ENCODE results near the gene ACSL6. TPM values are rescaled to one million over a fixed set of nuclear protein-coding genes. Genes with fewer than 3 reads are reported as not detected.

ACSL6 gene
- total and polyA plus RNA-seq, 8 donors = 0.45 to 1.3 (median 0.96) TPM

- intact Hi-C loops (cut with DNase I) = no loop called here
- Histone ChIP-seq H3K36me3 (no peaks in the 10 kb centered on the region), H3K9me3 (no peaks in the 10 kb centered on the region), H3K27ac (no peak overlapping the region), H3K4me3 (no peak overlapping the region), H3K4me1 (no peaks in the 10 kb centered on the region), H3K27me3 (peaks cover 0 to 14% of the 10 kb centered on the region in 2 donors)
- ATAC-seq (peak; percentile 70), DNase-seq (peak in 1 of 4 donors; percentile 46)
- no peak for TF ChIP-seq CTCF (IDR thresholded peaks at IDR 0.05)
These were observed 32.7 kb upstream of the ACSL6 start for GRCh38 chr5:132044207-132044606.

- ATAC-seq (no peak), DNase-seq (no peak)
- intact Hi-C loops (cut with DNase I) = no loop called here
- no peaks in the 10 kb centered on the region for H3K27me3 ChIP-seq
- no peaks in the 10 kb centered on the region for H3K36me3 ChIP-seq
- no peak overlapping the region for H3K27ac ChIP-seq
- TF ChIP-seq CTCF (IDR thresholded peaks at IDR 0.05) = no peak
- H3K4me3 ChIP-seq = no peak overlapping the region
- no peaks in the 10 kb centered on the region for H3K4me1 ChIP-seq
- peaks cover 0 to 11% of the 10 kb centered on the region in 2 donors for H3K9me3 ChIP-seq
These were observed 25.9 kb upstream of the ACSL6 start for GRCh38 chr5:132037353-132037752.

- Histone ChIP-seq H3K27ac (no peak overlapping the region), H3K9me3 (peaks cover 0 to 11% of the 10 kb centered on the region in 2 donors), H3K27me3 (no peaks in the 10 kb centered on the region), H3K4me3 (no peak overlapping the region), H3K36me3 (no peaks in the 10 kb centered on the region), H3K4me1 (no peaks in the 10 kb centered on the region)
- TF ChIP-seq CTCF (IDR thresholded peaks at IDR 0.05) = no peak
- DNase-seq = no peak
- no peak for ATAC-seq
- intact Hi-C loops (cut with DNase I) = no loop called here
These were observed 21.7 kb upstream of the ACSL6 start for GRCh38 chr5:132033122-132033521.

- Histone ChIP-seq H3K36me3 (no peaks in the 10 kb centered on the region), H3K9me3 (peaks cover 0 to 11% of the 10 kb centered on the region in 2 donors), H3K4me1 (no peaks in the 10 kb centered on the region), H3K4me3 (no peak overlapping the region), H3K27ac (no peak overlapping the region), H3K27me3 (no peaks in the 10 kb centered on the region)
- no peak for TF ChIP-seq CTCF (IDR thresholded peaks at IDR 0.05)
- ATAC-seq (no peak), DNase-seq (no peak)
- intact Hi-C loops (cut with DNase I) = no loop called here
These were observed 20.7 kb upstream of the ACSL6 start for GRCh38 chr5:132032196-132032595.

GRCh38 chr5:132030610-132031009, 19.2 kb upstream of the ACSL6 start:
- no peak for TF ChIP-seq CTCF (IDR thresholded peaks at IDR 0.05)
- Histone ChIP-seq H3K9me3 (peaks cover 0 to 11% of the 10 kb centered on the region in 2 donors), H3K4me3 (no peak overlapping the region), H3K36me3 (no peaks in the 10 kb centered on the region), H3K27ac (no peak overlapping the region), H3K27me3 (no peaks in the 10 kb centered on the region), H3K4me1 (no peaks in the 10 kb centered on the region)
- intact Hi-C loops (cut with DNase I) = no loop called here
- DNase-seq = no peak
- no peak for ATAC-seq
